GM23338 (cell line): ENCODE results near the gene ZNF440. TPM values are rescaled to one million over a fixed set of nuclear protein-coding genes. Genes with fewer than 3 reads are reported as not detected.

Source experiments
- CREB1 ChIP-seq: fragments of 250-450 bp; sonication (Bioruptor Pico); IDR thresholded peaks from 2 replicates; pipeline ENCODE4 v1.5.0; 2020; ENCODE audit warnings: low read depth, mild to moderate bottlenecking, moderate library complexity
- CTCF ChIP-seq, 2 experiments: fragments of 200-600 bp in 1 of 2; sonication (generic) in 1 of 2; conservative IDR thresholded peaks; 2 replicates each; pipeline versions ENCODE4 v1.5.1 to v1.6.1; 2016 to 2017; ENCODE audit warnings: antibody characterized with exemption in 2 of 2, low read depth in 2 of 2, mild to moderate bottlenecking in 2 of 2, moderate library complexity in 1 of 2
- ETS1 ChIP-seq: IDR thresholded peaks from 2 replicates; pipeline ENCODE4 v1.6.1; 2016; ENCODE audit warnings: antibody characterized with exemption
- EZH2phosphoT487 ChIP-seq: fragments of 200-600 bp; sonication (generic); IDR thresholded peaks from one replicate; pipeline ENCODE4 v1.8.1; 2018; ENCODE audit warnings: antibody characterized with exemption; ENCODE audit not compliant: unreplicated experiment
- JUNB ChIP-seq: IDR thresholded peaks from one replicate; pipeline ENCODE4 v1.6.1; 2016; ENCODE audit warnings: antibody characterized with exemption; ENCODE audit not compliant: unreplicated experiment
- POLR2AphosphoS5 ChIP-seq: IDR thresholded peaks from 2 replicates; pipeline ENCODE4 v1.6.1; 2016; ENCODE audit warnings: antibody characterized with exemption, low read depth
- STAT1 ChIP-seq: IDR thresholded peaks from one replicate; pipeline ENCODE4 v1.6.1; 2016; ENCODE audit warnings: antibody characterized with exemption; ENCODE audit not compliant: unreplicated experiment
- ZNF114 ChIP-seq: fragments of 250-450 bp; sonication (Bioruptor Pico); IDR thresholded peaks from 2 replicates; pipeline ENCODE4 v1.5.0; 2020; ENCODE audit warnings: mild to moderate bottlenecking, moderate library complexity
- ZNF331 ChIP-seq: fragments of 250-450 bp; sonication (Bioruptor Pico); IDR thresholded peaks from 2 replicates; pipeline ENCODE4 v1.5.0; 2020; ENCODE audit warnings: low read depth, mild to moderate bottlenecking, moderate library complexity
- polyA plus RNA-seq: library from polyadenylated mRNA; unstranded; fragments of >200 nt; fragmentation: Nextera tagmentation; extraction: Ambion mirVana; gene quantifications from 2 replicates; pipeline ENCODE4 v1.2.1, GENCODE V29; 2016
- total RNA-seq: library from RNA; depleted of rRNA; stranded (reverse); fragments of >200 nt; shearing (Covaris generic); gene quantifications from 2 replicates; pipeline ENCODE4 v1.2.3, GENCODE V29; 2014
- TF ChIP-seq, protein P1 (sequence below): fragments of 250-450 bp; sonication (Bioruptor Pico); IDR thresholded peaks from 2 replicates; pipeline ENCODE4 v1.5.0; 2020; ENCODE audit warnings: mild to moderate bottlenecking, moderate library complexity

The ZNF440 gene
- total and polyA plus RNA-seq, 2 experiments from 2014 or later, result 2.5 to 9.3 TPM

DNA sequence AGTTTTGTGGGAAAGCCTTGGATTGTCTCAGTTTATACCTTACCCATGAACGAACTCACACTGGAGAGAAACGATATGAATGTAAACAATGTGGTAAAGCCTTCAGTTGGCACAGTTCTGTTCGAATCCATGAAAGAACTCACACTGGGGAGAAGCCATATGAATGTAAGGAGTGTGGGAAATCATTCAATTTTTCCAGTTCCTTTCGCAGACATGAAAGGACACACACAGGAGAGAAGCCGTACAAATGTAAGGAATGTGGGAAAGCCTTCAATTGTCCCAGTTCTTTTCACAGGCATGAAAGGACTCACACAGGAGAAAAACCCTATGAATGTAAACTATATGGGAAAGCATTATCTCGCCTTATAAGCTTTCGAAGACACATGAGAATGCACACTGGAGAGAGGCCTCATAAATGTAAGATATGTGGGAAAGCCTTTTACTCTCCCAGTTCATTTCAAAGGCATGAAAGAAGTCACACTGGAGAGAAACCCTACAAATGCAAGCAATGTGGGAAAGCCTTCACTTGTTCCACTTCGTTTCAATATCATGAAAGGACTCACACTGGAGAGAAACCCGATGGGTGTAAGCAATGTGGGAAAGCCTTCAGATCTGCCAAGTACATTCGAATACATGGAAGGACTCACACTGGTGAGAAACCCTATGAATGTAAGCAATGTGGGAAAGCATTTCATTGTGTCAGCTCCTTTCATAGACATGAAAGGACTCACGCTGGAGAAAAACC, 7.5 kb upstream of the ZNF440 start (continued):
- TF ChIP-seq, protein P1, sequence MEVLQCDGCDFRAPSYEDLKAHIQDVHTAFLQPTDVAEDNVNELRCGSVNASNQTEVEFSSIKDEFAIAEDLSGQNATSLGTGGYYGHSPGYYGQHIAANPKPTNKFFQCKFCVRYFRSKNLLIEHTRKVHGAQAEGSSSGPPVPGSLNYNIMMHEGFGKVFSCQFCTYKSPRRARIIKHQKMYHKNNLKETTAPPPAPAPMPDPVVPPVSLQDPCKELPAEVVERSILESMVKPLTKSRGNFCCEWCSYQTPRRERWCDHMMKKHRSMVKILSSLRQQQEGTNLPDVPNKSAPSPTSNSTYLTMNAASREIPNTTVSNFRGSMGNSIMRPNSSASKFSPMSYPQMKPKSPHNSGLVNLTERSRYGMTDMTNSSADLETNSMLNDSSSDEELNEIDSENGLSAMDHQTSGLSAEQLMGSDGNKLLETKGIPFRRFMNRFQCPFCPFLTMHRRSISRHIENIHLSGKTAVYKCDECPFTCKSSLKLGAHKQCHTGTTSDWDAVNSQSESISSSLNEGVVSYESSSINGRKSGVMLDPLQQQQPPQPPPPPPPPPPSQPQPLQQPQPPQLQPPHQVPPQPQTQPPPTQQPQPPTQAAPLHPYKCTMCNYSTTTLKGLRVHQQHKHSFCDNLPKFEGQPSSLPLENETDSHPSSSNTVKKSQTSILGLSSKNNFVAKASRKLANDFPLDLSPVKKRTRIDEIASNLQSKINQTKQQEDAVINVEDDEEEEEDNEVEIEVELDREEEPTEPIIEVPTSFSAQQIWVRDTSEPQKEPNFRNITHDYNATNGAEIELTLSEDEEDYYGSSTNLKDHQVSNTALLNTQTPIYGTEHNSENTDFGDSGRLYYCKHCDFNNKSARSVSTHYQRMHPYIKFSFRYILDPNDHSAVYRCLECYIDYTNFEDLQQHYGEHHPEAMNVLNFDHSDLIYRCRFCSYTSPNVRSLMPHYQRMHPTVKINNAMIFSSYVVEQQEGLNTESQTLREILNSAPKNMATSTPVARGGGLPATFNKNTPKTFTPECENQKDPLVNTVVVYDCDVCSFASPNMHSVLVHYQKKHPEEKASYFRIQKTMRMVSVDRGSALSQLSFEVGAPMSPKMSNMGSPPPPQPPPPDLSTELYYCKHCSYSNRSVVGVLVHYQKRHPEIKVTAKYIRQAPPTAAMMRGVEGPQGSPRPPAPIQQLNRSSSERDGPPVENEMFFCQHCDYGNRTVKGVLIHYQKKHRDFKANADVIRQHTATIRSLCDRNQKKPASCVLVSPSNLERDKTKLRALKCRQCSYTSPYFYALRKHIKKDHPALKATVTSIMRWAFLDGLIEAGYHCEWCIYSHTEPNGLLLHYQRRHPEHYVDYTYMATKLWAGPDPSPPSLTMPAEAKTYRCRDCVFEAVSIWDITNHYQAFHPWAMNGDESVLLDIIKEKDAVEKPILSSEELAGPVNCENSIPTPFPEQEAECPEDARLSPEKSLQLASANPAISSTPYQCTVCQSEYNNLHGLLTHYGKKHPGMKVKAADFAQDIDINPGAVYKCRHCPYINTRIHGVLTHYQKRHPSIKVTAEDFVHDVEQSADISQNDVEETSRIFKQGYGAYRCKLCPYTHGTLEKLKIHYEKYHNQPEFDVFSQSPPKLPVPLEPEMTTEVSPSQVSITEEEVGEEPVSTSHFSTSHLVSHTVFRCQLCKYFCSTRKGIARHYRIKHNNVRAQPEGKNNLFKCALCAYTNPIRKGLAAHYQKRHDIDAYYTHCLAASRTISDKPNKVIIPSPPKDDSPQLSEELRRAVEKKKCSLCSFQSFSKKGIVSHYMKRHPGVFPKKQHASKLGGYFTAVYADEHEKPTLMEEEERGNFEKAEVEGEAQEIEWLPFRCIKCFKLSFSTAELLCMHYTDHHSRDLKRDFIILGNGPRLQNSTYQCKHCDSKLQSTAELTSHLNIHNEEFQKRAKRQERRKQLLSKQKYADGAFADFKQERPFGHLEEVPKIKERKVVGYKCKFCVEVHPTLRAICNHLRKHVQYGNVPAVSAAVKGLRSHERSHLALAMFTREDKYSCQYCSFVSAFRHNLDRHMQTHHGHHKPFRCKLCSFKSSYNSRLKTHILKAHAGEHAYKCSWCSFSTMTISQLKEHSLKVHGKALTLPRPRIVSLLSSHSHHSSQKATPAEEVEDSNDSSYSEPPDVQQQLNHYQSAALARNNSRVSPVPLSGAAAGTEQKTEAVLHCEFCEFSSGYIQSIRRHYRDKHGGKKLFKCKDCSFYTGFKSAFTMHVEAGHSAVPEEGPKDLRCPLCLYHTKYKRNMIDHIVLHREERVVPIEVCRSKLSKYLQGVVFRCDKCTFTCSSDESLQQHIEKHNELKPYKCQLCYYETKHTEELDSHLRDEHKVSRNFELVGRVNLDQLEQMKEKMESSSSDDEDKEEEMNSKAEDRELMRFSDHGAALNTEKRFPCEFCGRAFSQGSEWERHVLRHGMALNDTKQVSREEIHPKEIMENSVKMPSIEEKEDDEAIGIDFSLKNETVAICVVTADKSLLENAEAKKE (CRISPR knock-in tag), result no peak
- TF ChIP-seq ETS1 (no peak), JUNB (no peak), POLR2AphosphoS5 (no peak), STAT1 (no peak), EZH2phosphoT487 (no peak), CTCF (conservative IDR thresholded peaks at IDR 0.05; ENCODE audit: low read depth in 2 of 2) (no peak), CREB1 (CRISPR knock-in tag) (no peak), ZNF331 (no peak), ZNF114 (CRISPR knock-in tag) (no peak)
